GM13976 (cell line): ENCODE measurements around the gene RNASEH1.

Experiments used
- DNase-seq: peaks from one replicate; pipeline ENCODE4 v3.0.0; 2012; ENCODE audit warnings: low spot score
- CTCF ChIP-seq: IDR thresholded peaks from 2 replicates; pipeline ENCODE4 v1.5.1; 2012; ENCODE audit warnings: borderline replicate concordance, mild to moderate bottlenecking; ENCODE audit not compliant: insufficient read depth; ENCODE audit errors: extremely low read depth, missing control alignments, control extremely low read depth
- in situ Hi-C: fragments of 300-500 bp; cut with MboI; formaldehyde crosslinking; loops from one replicate; pipeline ENCODE4 v1.12.0; 2022; ENCODE audit warnings: low sequenced_read_pairs, mixed read lengths, inconsistent platforms; ENCODE audit not compliant: unreplicated experiment

Gene RNASEH1

GRCh38 chr2:3602553-3603339 is 44.6 kb upstream of the RNASEH1 start:
- peak; percentile 10 for DNase-seq
- in situ Hi-C loops: no loop called here
- TF ChIP-seq CTCF: no peak

GRCh38 chr2:3601561-3602271 is 43.6 kb upstream of the RNASEH1 start:
- in situ Hi-C loops: no loop called here
- no peak for DNase-seq
- no peak for TF ChIP-seq CTCF

- in situ Hi-C loops: no loop called here
- DNase-seq: no peak
- TF ChIP-seq CTCF: no peak
Observed at GRCh38 chr2:3600256-3600855, 42.2 kb upstream of the RNASEH1 start.

- no peak for TF ChIP-seq CTCF
- DNase-seq: no peak
- in situ Hi-C loops: no loop called here
Observed at GRCh38 chr2:3598912-3599854, 41.0 kb upstream of the RNASEH1 start.

- DNase-seq: no peak
- no peak for TF ChIP-seq CTCF
- in situ Hi-C loops: no loop called here
Observed at GRCh38 chr2:3598197-3598910, 40.2 kb upstream of the RNASEH1 start.
